Cardiac muscle cell (in vitro differentiated cells and primary cell): Measurements from ENCODE around the gene FARS2. TPM values are rescaled to one million over a fixed set of nuclear protein-coding genes. Genes with fewer than 3 reads are reported as not detected.

ENCODE experiments used
- DNase-seq, 2 donors: peaks; one replicate each; pipeline versions ENCODE4 v3.0.0 to v3.0.0-alpha.2; 2010 to 2017; ENCODE audit warnings: low read depth in 1 of 2, low spot score in 1 of 2
- H3K27ac ChIP-seq: fragments of 200-600 bp; sonication (generic); 2 replicates; pipeline ENCODE4 v1.5.1; 2016
- H3K27me3 ChIP-seq: fragments of 200-600 bp; sonication (generic); 2 replicates; pipeline ENCODE4 v1.6.0; 2016; ENCODE audit warnings: control low read depth
- H3K36me3 ChIP-seq: fragments of 200-600 bp; sonication (generic); 2 replicates; pipeline ENCODE4 v1.5.1; 2016; ENCODE audit warnings: control low read depth
- H3K4me1 ChIP-seq: fragments of 200-600 bp; sonication (generic); 2 replicates; pipeline ENCODE4 v1.8.1; 2017; ENCODE audit warnings: low read depth, mild to moderate bottlenecking, mixed run types
- H3K4me3 ChIP-seq: fragments of 200-600 bp; sonication (generic); 2 replicates; pipeline ENCODE4 v1.5.1; 2016; ENCODE audit warnings: mild to moderate bottlenecking
- H3K9me3 ChIP-seq: fragments of 200-600 bp; sonication (generic); 2 replicates; pipeline ENCODE4 v1.5.1; 2017; ENCODE audit warnings: low read depth, mild to moderate bottlenecking, control low read depth
- CTCF ChIP-seq: IDR thresholded peaks from 2 replicates; pipeline ENCODE4 v1.5.1; 2012; ENCODE audit warnings: low read depth, mild to moderate bottlenecking, low read length
- polyA plus RNA-seq: library from polyadenylated mRNA; unstranded; fragments of >200 nt; fragmentation: Nextera tagmentation; extraction: Ambion mirVana; gene quantifications from 2 replicates; pipeline ENCODE4 v1.2.1, GENCODE V29; 2016
- total RNA-seq: library from RNA; depleted of rRNA; stranded (reverse); fragments of >200 nt; gene quantifications from 2 replicates; pipeline ENCODE4 v1.2.3, GENCODE V29; 2016

The FARS2 gene
- total and polyA plus RNA-seq, 2 experiments from 2014 or later, result 12.4 to 22.5 TPM

DNA sequence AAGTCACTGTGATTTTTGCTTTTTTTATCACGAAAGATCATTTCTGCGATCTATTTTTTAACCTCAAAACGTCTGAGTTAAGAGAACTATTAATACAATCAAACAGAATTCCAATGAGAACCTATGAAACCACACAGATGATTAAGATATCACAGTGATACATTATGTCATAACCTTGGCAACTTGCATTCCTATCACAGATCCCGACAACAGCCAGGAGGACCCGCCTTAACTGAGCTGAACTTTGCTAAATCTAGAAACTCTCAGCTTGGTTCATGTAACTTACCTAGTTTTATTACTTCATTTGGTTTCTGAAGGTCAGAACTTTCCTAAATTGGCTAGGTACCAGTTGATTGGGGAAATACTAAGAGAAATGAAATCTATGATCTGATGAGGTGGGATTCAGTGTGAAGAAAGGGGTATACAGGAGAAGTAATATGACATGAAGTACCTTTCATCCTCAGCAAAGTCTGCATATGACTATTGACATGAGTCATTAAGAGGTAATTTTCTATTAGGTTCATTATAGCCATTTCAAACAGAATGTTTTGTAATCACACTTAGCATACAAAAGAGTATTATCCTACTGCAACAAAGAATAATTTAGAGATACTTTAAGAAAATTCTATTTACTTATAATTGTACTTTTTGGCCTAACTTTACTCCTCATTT lies 11.7 kb upstream of the FARS2 start:
- Histone ChIP-seq H3K4me3 (no peak overlapping the region), H3K27ac (no peak overlapping the region), H3K36me3 (no peaks in the 10 kb centered on the region), H3K4me1 (no peaks in the 10 kb centered on the region), H3K9me3 (no peaks in the 10 kb centered on the region), H3K27me3 (no peaks in the 10 kb centered on the region)
- no peak for TF ChIP-seq CTCF
- no peak for DNase-seq

- no peak for DNase-seq
- TF ChIP-seq CTCF, result no peak
- Histone ChIP-seq H3K4me1 (no peaks in the 10 kb centered on the region), H3K9me3 (no peaks in the 10 kb centered on the region), H3K27me3 (no peaks in the 10 kb centered on the region), H3K36me3 (no peaks in the 10 kb centered on the region), H3K27ac (no peak overlapping the region), H3K4me3 (no peak overlapping the region)
Measured at GRCh38 chr6:5250451-5250850, 10.9 kb upstream of the FARS2 start.

- no peak for TF ChIP-seq CTCF
- no peaks in the 10 kb centered on the region for H3K36me3 ChIP-seq
- H3K27me3 ChIP-seq, result no peaks in the 10 kb centered on the region
- no peaks in the 10 kb centered on the region for H3K4me1 ChIP-seq
- H3K27ac ChIP-seq, result no peak overlapping the region
- H3K4me3 ChIP-seq, result no peak overlapping the region
- no peaks in the 10 kb centered on the region for H3K9me3 ChIP-seq
- DNase-seq, result no peak
Measured at GRCh38 chr6:5250911-5251310, 10.4 kb upstream of the FARS2 start.

DNA sequence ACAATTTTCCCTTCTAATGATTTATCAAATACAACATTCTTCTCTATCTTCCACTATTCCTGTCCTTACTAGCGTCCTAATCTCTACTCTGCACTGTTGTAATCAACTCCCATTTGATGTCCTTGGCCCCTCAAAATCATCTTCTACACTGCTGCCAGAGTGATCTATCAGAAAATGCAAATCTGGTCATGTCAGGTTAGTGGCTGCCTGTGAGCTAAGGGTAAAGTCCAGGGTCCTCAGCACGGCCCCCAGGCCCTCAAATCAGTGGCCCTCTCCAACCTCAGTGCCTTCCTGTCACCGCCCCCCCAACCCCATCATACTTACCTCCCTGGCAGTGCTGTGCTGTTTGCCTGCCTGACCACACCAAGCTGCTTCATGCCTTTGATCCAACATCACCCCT lies 4.4 kb upstream of the FARS2 start:
- H3K27ac ChIP-seq, result no peak overlapping the region
- H3K9me3 ChIP-seq, result no peaks in the 10 kb centered on the region
- H3K36me3 ChIP-seq, result no peaks in the 10 kb centered on the region
- H3K4me1 ChIP-seq, result no peaks in the 10 kb centered on the region
- no peak overlapping the region for H3K4me3 ChIP-seq
- H3K27me3 ChIP-seq, result no peaks in the 10 kb centered on the region
- DNase-seq, result no peak
- no peak for TF ChIP-seq CTCF

DNA sequence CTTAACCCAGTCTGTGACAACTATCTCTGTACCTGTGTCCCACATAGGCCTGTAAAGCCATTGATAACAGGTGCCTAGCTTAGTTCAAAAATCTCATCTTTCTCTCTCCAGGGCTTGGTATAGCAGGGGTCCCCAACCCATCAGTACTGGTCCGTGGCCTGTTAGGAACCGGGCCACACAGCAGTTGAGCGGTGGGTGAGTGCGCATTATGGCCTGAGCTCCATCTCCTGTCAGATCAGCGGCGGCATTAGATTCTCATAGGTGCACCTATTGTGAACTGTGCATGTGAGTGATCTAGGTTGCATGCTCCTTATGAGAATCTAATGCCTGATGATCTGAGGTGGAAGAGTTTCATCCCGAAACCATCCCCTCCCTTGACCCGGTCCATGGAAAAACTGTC lies 3.9 kb upstream of the FARS2 start:
- Histone ChIP-seq H3K4me1 (peaks cover under 1% of the 10 kb centered on the region), H3K27ac (no peak overlapping the region)
- TF ChIP-seq CTCF, result no peak

More for the DNA sequence above, 3.9 kb upstream of the FARS2 start:
- no peak overlapping the region for H3K4me3 ChIP-seq
- no peak for DNase-seq
- H3K9me3 ChIP-seq, result no peaks in the 10 kb centered on the region
- no peaks in the 10 kb centered on the region for H3K36me3 ChIP-seq
- no peaks in the 10 kb centered on the region for H3K27me3 ChIP-seq
